Panc1 (cell line): ENCODE measurements around the gene GJB3. TPM values are rescaled to one million over a fixed set of nuclear protein-coding genes. Genes with fewer than 3 reads are reported as not detected.

Experiments
- ATAC-seq: fragments of 200-7000 bp; cut with Tn5 transposase; 2 replicates; pipeline ENCODE4 v1.9.1; 2020; ENCODE audit warnings: mild to moderate bottlenecking, moderate library complexity
- BruUV-seq: library from RNA; stranded (reverse); fragments of 400-500 nt; replicated peaks from 2 replicates; lab custom pipeline; 2021; lab: Mats Ljungman, UMichigan
- CTCF ChIA-PET: fragments of 300-600 bp; sonication (Branson Sonifier 250); formaldehyde crosslinking; loops from one replicate; lab custom pipeline; 2022; ENCODE audit warnings: antibody characterized with exemption; lab: Charles Lee
- POLR2A ChIA-PET: fragments of 300-600 bp; sonication (Branson Sonifier 250); formaldehyde crosslinking; loops from one replicate; lab custom pipeline; 2022; ENCODE audit warnings: antibody characterized with exemption; lab: Charles Lee
- DNase-seq: peaks from one replicate; pipeline ENCODE4 v3.0.0-alpha.2; 2010; ENCODE audit warnings: low read depth, low spot score
- H3K27ac ChIP-seq: 2 replicates; pipeline ENCODE4 v1.5.1; 2011; ENCODE audit warnings: mild to moderate bottlenecking, low read length, inconsistent platforms
- H3K27me3 ChIP-seq: fragments of 200-500 bp; sonication (Bioruptor generic); 2 replicates; pipeline ENCODE4 v1.6.0; 2014; ENCODE audit warnings: low read length, inconsistent platforms; ENCODE audit not compliant: control insufficient read depth, insufficient read depth
- H3K36me3 ChIP-seq: fragments of 200-500 bp; sonication (Bioruptor generic); 2 replicates; pipeline ENCODE4 v1.5.1; 2014; ENCODE audit warnings: inconsistent platforms, mild to moderate bottlenecking, low read length, moderate library complexity; ENCODE audit not compliant: control insufficient read depth, insufficient read depth
- H3K4me1 ChIP-seq: 2 replicates; pipeline ENCODE4 v1.5.1; 2011; ENCODE audit warnings: inconsistent platforms, mild to moderate bottlenecking, low read length, moderate library complexity; ENCODE audit not compliant: control insufficient read depth, insufficient read depth
- H3K4me3 ChIP-seq, 2 experiments: 2 replicates each; pipeline ENCODE4 v1.5.1; 2011 to 2012; ENCODE audit warnings: low read depth in 2 of 2, low read length in 2 of 2, mild to moderate bottlenecking in 2 of 2, inconsistent platforms in 1 of 2, moderate library complexity in 1 of 2
- H3K9me3 ChIP-seq: fragments of 200-500 bp; sonication (Bioruptor generic); 2 replicates; pipeline ENCODE4 v1.5.1; 2014; ENCODE audit warnings: low read depth, mild to moderate bottlenecking, inconsistent platforms, low read length, moderate library complexity; ENCODE audit not compliant: control insufficient read depth, insufficient read depth
- POLR2AphosphoS5 ChIP-seq: IDR thresholded peaks from 2 replicates; pipeline ENCODE4 v1.6.1; 2012; ENCODE audit warnings: mild to moderate bottlenecking, low read depth, low read length, moderate library complexity
- REST ChIP-seq, 2 experiments: IDR thresholded peaks; 2 replicates each; pipeline ENCODE4 v1.6.1; 2011 to 2012; ENCODE audit warnings: low read depth in 2 of 2, control low read depth in 1 of 2, low read length in 1 of 2, mild to moderate bottlenecking in 1 of 2, moderate library complexity in 1 of 2; ENCODE audit not compliant: insufficient read depth in 1 of 2
- SIN3A ChIP-seq: IDR thresholded peaks from 2 replicates; pipeline ENCODE4 v1.6.1; 2012; ENCODE audit warnings: low read depth, mild to moderate bottlenecking, low read length, moderate library complexity, borderline replicate concordance; ENCODE audit not compliant: insufficient read depth
- TCF7L2 ChIP-seq: IDR thresholded peaks from 2 replicates; pipeline ENCODE4 v1.6.1; 2011; ENCODE audit warnings: mild to moderate bottlenecking, low read depth, low read length, inconsistent platforms
- in situ Hi-C: cut with HindIII; loops from 2 replicates; pipeline ENCODE4 v1.10.0; 2016; ENCODE audit warnings: low sequenced_read_pairs, low pct_unique_long_range_greater_than_20kb
- intact Hi-C: fragments of 100-400 bp; cut with micrococcal nuclease; formaldehyde crosslinking; loops from one replicate; pipeline ENCODE4 v1.10.0; 2022; ENCODE audit not compliant: unreplicated experiment
- total RNA-seq: library from RNA; stranded (reverse); gene quantifications from one replicate; pipeline ENCODE4 v1.2.1, GENCODE V29; 2021; ENCODE audit not compliant: unreplicated experiment
- TF ChIP-seq, protein P1 (sequence below): fragments of 450-650 bp; IDR thresholded peaks from 2 replicates; pipeline ENCODE4 v1.5.1; 2017; ENCODE audit warnings: mild to moderate bottlenecking

Gene GJB3
- total RNA-seq, 1 experiment from 2014 or later = 0.15 TPM

GRCh38 chr1:34779962-34780361 is 1.1 kb upstream of the GJB3 start:
- in situ Hi-C loops (no loop called here), intact Hi-C loops (no loop called here)
- CTCF ChIA-PET = no interaction called here
- no peak overlapping the region for H3K4me3 ChIP-seq
- TF ChIP-seq, protein P1, sequence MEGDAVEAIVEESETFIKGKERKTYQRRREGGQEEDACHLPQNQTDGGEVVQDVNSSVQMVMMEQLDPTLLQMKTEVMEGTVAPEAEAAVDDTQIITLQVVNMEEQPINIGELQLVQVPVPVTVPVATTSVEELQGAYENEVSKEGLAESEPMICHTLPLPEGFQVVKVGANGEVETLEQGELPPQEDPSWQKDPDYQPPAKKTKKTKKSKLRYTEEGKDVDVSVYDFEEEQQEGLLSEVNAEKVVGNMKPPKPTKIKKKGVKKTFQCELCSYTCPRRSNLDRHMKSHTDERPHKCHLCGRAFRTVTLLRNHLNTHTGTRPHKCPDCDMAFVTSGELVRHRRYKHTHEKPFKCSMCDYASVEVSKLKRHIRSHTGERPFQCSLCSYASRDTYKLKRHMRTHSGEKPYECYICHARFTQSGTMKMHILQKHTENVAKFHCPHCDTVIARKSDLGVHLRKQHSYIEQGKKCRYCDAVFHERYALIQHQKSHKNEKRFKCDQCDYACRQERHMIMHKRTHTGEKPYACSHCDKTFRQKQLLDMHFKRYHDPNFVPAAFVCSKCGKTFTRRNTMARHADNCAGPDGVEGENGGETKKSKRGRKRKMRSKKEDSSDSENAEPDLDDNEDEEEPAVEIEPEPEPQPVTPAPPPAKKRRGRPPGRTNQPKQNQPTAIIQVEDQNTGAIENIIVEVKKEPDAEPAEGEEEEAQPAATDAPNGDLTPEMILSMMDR = no peak
- TF ChIP-seq TCF7L2 = no peak
- no peak for TF ChIP-seq POLR2AphosphoS5
- no peak for TF ChIP-seq SIN3A
- TF ChIP-seq REST (IDR thresholded peaks at IDR 0.05; ENCODE audit: insufficient read depth in 1 of 2, low read depth in 2 of 2, low read length in 1 of 2) = no peak
- peaks cover 5% of the 10 kb centered on the region; the same call in 1 of the 2 replicates for H3K36me3 ChIP-seq
- peaks cover 3% of the 10 kb centered on the region for H3K27me3 ChIP-seq
- POLR2A ChIA-PET = no interaction called here
- H3K4me1 ChIP-seq = peaks cover 5% of the 10 kb centered on the region; the same call in 1 of the 2 replicates
- no peak overlapping the region for H3K27ac ChIP-seq
- H3K9me3 ChIP-seq = no peaks in the 10 kb centered on the region
- DNase-seq = no peak
- no peak for ATAC-seq
- no TSS peak for BruUV-seq

GRCh38 chr1:34780528-34780927 is 486 bp upstream of the GJB3 start:
- ChIA-PET CTCF (interaction anchor here (0.6 kb wide), 1 partner anchor 72 kb away, joined by 3 read pairs; no protein-coding TSS in a partner anchor), POLR2A (no interaction called here)
- no peak overlapping the region for H3K27ac ChIP-seq
- intact Hi-C loops = no loop called here
- no peak overlapping the region for H3K4me3 ChIP-seq
- peaks cover 5% of the 10 kb centered on the region; the same call in 1 of the 2 replicates for H3K36me3 ChIP-seq
- TF ChIP-seq, protein P1 = no peak
- no peak for TF ChIP-seq TCF7L2
- ATAC-seq (no peak), DNase-seq (no peak)
- H3K27me3 ChIP-seq = peaks cover 3% of the 10 kb centered on the region
- BruUV-seq = no TSS peak
- no peaks in the 10 kb centered on the region for H3K9me3 ChIP-seq
- H3K4me1 ChIP-seq = peaks cover 5% of the 10 kb centered on the region; the same call in 1 of the 2 replicates
- in situ Hi-C loops = no loop called here
